Testis (tissue), 3 donors: ENCODE data around the gene CMTM5. TPM values are rescaled to one million over a fixed set of nuclear protein-coding genes. Genes with fewer than 3 reads are reported as not detected.

Source experiments
- DNase-seq: peaks from one replicate; pipeline ENCODE4 v3.0.0-alpha.2; 2019
- H3K27ac ChIP-seq, 2 donors: fragments of 200-600 bp; sonication (generic); one replicate each; pipeline ENCODE4 v1.5.1; 2019
- H3K27me3 ChIP-seq: fragments of 200-600 bp; sonication (generic); one replicate; pipeline ENCODE4 v1.5.1; 2019
- H3K36me3 ChIP-seq: fragments of 200-600 bp; sonication (generic); one replicate; pipeline ENCODE4 v1.5.1; 2017; ENCODE audit warnings: low read depth; ENCODE audit errors: missing control alignments
- H3K4me1 ChIP-seq: fragments of 200-600 bp; sonication (generic); one replicate; pipeline ENCODE4 v1.5.1; 2019
- H3K4me3 ChIP-seq, 2 donors: fragments of 200-600 bp; sonication (generic); one replicate each; pipeline ENCODE4 v1.5.1; 2017 to 2019
- H3K9me3 ChIP-seq: fragments of 200-600 bp; sonication (generic); one replicate; pipeline ENCODE4 v1.5.1; 2017
- POLR2A ChIP-seq: fragments of 450-650 bp; IDR thresholded peaks from one replicate; pipeline ENCODE4 v1.6.1; 2017; ENCODE audit warnings: antibody characterized with exemption, mild to moderate bottlenecking, moderate library complexity
- WGBS, 2 donors: methylation state at CpG; one replicate each; pipeline ENCODE4 v1.1.5; 2018; 5-methylcytosine and 5-hydroxymethylcytosine counted together
- intact Hi-C: fragments of 100-400 bp; cut with DNase I; formaldehyde crosslinking; loops from one replicate; pipeline ENCODE4 v1.15.1; 2023; ENCODE audit warnings: low total_unique reads
- polyA plus RNA-seq: library from polyadenylated mRNA; stranded (reverse); fragments of 350-450 nt; fragmentation: Illumina TruSeq; extraction: RNeasy Lipid Tissue Mini Kit (QIAGEN cat#74804); gene quantifications from one replicate; pipeline ENCODE4 v1.2.3, GENCODE V29; 2014; ENCODE audit warnings: low read depth, low replicate concordance; ENCODE audit not compliant: insufficient read depth
- total RNA-seq, 2 donors: library from RNA; depleted of rRNA; stranded (reverse); fragments of >200 nt; gene quantifications; one replicate each; pipeline ENCODE4 v1.2.3, GENCODE V29; 2016
- TF ChIP-seq, protein P1 (sequence below), 3 experiments: fragments of 450-650 bp in 2 of 3; fragments of 200-600 bp in 1 of 3; sonication (generic) in 1 of 3; IDR thresholded peaks; one replicate each; pipeline ENCODE4 v1.5.1; 2016 to 2019; ENCODE audit warnings: antibody characterized with exemption in 3 of 3, mild to moderate bottlenecking in 2 of 3, moderate library complexity in 1 of 3

Gene CMTM5
- total and polyA plus RNA-seq, 3 donors from 2014 or later, result 0.55 to 0.84 (median 0.81) TPM

DNA sequence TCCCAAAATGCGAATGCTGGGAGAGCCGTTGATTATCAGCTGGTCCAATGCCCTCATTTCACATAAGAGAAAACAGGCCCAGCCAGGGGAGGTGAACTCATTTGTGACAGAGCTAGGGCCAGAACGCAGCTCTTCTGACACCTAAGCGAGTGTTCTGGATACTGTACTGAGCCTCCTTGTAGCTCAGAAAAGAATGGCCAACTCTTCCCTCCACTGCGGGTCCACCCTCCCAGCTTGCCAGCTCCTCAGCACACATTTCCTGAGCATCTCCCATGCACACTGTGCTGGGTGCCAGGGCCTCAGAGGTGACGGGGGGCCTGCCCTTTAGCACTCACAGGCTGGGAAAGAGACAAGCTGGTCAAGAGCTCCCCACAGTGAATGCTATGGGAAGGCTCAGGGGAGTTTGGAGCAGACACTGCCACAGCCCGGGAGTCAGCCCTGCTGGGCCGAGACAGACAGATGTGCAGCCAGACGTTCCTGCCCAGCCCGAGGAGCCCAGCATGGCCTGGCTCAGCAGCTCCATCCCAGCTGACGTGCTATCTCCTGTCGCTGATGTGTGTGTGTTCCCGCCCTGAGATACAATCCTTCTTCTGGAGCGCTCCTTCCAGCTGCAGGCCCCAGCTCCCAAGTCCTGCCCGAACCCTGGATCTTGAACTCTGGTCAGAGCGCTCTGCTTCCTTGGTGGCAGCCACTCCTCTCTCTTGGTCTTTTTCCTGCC, 3.5 kb downstream of the CMTM5 start:
- H3K27me3 ChIP-seq, result no peaks in the 10 kb centered on the region
- peaks cover 4% of the 10 kb centered on the region for H3K4me1 ChIP-seq
- no peak overlapping the region for H3K4me3 ChIP-seq
- WGBS, 2 donors, result 45 to 52% methylated on average over 13 to 14 of the region's 16 CpGs
- TF ChIP-seq POLR2A, result no peak
- TF ChIP-seq, protein P1, sequence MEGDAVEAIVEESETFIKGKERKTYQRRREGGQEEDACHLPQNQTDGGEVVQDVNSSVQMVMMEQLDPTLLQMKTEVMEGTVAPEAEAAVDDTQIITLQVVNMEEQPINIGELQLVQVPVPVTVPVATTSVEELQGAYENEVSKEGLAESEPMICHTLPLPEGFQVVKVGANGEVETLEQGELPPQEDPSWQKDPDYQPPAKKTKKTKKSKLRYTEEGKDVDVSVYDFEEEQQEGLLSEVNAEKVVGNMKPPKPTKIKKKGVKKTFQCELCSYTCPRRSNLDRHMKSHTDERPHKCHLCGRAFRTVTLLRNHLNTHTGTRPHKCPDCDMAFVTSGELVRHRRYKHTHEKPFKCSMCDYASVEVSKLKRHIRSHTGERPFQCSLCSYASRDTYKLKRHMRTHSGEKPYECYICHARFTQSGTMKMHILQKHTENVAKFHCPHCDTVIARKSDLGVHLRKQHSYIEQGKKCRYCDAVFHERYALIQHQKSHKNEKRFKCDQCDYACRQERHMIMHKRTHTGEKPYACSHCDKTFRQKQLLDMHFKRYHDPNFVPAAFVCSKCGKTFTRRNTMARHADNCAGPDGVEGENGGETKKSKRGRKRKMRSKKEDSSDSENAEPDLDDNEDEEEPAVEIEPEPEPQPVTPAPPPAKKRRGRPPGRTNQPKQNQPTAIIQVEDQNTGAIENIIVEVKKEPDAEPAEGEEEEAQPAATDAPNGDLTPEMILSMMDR (IDR thresholded peaks at IDR 0.05), result no peak
- DNase-seq, result no peak
- no peaks in the 10 kb centered on the region for H3K9me3 ChIP-seq
- no peak overlapping the region for H3K27ac ChIP-seq
- H3K36me3 ChIP-seq, result no peaks in the 10 kb centered on the region
- intact Hi-C loops, result no loop called here

DNA sequence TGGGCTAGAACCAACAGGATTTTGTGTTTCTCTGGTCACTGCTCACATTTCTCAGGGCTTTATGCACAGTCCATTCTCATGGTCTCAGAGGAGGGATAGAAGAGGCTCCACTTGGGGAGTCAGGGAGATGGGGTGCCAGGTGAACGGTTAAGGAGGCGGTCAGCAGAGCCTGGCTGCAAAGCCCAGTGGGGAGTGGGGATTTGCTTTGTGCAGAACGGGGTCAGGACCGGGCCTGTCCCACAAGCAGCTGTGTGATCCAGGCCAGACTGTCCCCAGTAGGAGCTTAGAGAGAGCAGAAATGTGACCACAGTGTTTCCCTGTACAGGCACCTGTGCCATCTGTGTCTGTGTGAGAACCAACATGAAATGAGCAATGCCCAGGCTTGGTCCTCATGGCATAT, 4.1 kb downstream of the CMTM5 start:
- peaks cover 4% of the 10 kb centered on the region for H3K4me1 ChIP-seq
- WGBS, 2 donors, result 61 to 76% methylated on average over 4 of the region's 4 CpGs
- no peaks in the 10 kb centered on the region for H3K27me3 ChIP-seq
- DNase-seq, result no peak
- no peak for TF ChIP-seq POLR2A
- TF ChIP-seq, protein P1 (IDR thresholded peaks at IDR 0.05), result no peak
- intact Hi-C loops, result no loop called here
- no peaks in the 10 kb centered on the region for H3K36me3 ChIP-seq
- H3K9me3 ChIP-seq, result no peaks in the 10 kb centered on the region
- no peak overlapping the region for H3K27ac ChIP-seq
- H3K4me3 ChIP-seq, result no peak overlapping the region

DNA sequence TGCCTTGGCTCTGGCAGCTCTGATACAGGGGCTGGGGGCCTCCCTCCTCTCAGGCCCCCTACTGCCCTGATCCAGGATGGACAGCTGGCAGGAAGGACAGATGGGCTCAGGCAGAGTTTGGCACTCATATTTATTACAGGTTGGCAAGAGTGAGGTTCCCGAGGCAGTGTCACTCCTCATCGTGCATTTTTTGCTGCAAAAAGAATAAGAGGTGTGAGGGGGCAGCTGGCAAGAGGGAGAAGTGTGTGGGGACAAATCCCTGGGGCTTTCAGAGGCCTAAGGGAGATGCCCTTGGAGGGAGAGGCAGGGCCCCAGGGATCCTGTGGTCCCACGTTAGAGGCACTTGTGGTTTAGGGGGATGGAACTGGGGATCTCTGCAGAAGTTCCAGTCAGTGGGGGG, 5.0 kb downstream of the CMTM5 start:
- WGBS, 2 donors, result 73 to 80% methylated on average over 3 of the region's 3 CpGs
- Histone ChIP-seq H3K4me1 (peaks cover 4% of the 10 kb centered on the region), H3K36me3 (no peaks in the 10 kb centered on the region), H3K9me3 (no peaks in the 10 kb centered on the region), H3K27ac (no peak overlapping the region), H3K27me3 (no peaks in the 10 kb centered on the region), H3K4me3 (no peak overlapping the region)
- intact Hi-C loops, result no loop called here
- TF ChIP-seq POLR2A, result no peak
- TF ChIP-seq, protein P1 (IDR thresholded peaks at IDR 0.05), result no peak
- no peak for DNase-seq

DNA sequence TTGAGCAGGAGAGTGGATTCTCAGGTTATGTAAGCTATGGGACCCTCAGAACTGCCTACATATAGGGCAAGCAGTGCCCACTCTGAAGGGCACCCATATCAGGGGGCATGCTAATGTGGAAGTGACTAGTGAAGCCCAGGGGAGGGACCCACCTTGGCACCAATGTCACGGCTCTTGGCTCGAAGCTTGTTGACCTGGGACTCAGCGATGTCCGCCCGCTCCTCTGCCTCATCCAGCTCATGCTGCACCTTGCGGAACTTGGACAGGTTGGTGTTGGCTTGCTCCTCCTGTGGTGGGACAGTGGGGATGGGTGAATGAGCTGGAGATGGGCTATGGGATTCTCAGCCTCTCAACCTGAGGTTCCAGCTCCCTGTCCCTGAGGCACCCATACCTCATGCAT, 5.4 kb downstream of the CMTM5 start:
- H3K27me3 ChIP-seq, result no peaks in the 10 kb centered on the region
- WGBS, 2 donors, result 84 to 97% methylated on average over 3 to 6 of the region's 6 CpGs
- TF ChIP-seq POLR2A, result no peak
- TF ChIP-seq, protein P1 (IDR thresholded peaks at IDR 0.05), result no peak
- H3K4me1 ChIP-seq, result peaks cover 4% of the 10 kb centered on the region
- no peak overlapping the region for H3K4me3 ChIP-seq
- no peak overlapping the region for H3K27ac ChIP-seq
- intact Hi-C loops, result no loop called here
- no peaks in the 10 kb centered on the region for H3K36me3 ChIP-seq
- DNase-seq, result no peak
- no peaks in the 10 kb centered on the region for H3K9me3 ChIP-seq
